GM12873 (cell line): ENCODE data around the gene FLT4.

Source experiments
- CTCF ChIP-seq: IDR thresholded peaks from 2 replicates; pipeline ENCODE4 v1.5.1; 2012; ENCODE audit warnings: low read depth, mild to moderate bottlenecking, moderate library complexity, low read length, control low read depth; ENCODE audit not compliant: insufficient read depth; ENCODE audit errors: missing control alignments

The FLT4 gene

GRCh38 chr5:180629831-180630382, 19.5 kb downstream of the FLT4 start:
- no peak for TF ChIP-seq CTCF

- TF ChIP-seq CTCF: no peak
These were observed 20.3 kb downstream of the FLT4 start for GRCh38 chr5:180628827-180629750.

- no peak for TF ChIP-seq CTCF
These were observed 21.2 kb downstream of the FLT4 start for GRCh38 chr5:180628211-180628610.

- no peak for TF ChIP-seq CTCF
These were observed 21.8 kb downstream of the FLT4 start for GRCh38 chr5:180627386-180628120.

GRCh38 chr5:180626661-180627385, 22.6 kb downstream of the FLT4 start:
- TF ChIP-seq CTCF: no peak

- no peak for TF ChIP-seq CTCF
These were observed 23.4 kb downstream of the FLT4 start for GRCh38 chr5:180625791-180626660.
